DOHH2 (cell line): ENCODE results near the gene PCCA.

Source experiments
- H3F3A ChIP-seq: fragments of 200-600 bp; sonication (generic), shearing (Covaris generic); 2 replicates; pipeline ENCODE4 v1.6.0; 2016; ENCODE audit warnings: antibody characterized with exemption, mild to moderate bottlenecking; ENCODE audit not compliant: control insufficient read depth, insufficient read depth
- H3K27ac ChIP-seq: fragments of 200-600 bp; sonication (generic); 2 replicates; pipeline ENCODE4 v1.5.1; 2014; ENCODE audit warnings: low read depth, mild to moderate bottlenecking, low read length, moderate library complexity
- H3K27me3 ChIP-seq: fragments of 200-600 bp; sonication (generic); 2 replicates; pipeline ENCODE4 v1.6.1; 2014; ENCODE audit warnings: mild to moderate bottlenecking, low read length, mixed read lengths; ENCODE audit not compliant: control insufficient read depth
- H3K36me3 ChIP-seq: fragments of 200-600 bp; sonication (generic); 2 replicates; pipeline ENCODE4 v1.6.1; 2014; ENCODE audit warnings: mild to moderate bottlenecking, low read length, moderate library complexity, mixed read lengths; ENCODE audit not compliant: control insufficient read depth
- H3K4me1 ChIP-seq: fragments of 200-600 bp; sonication (generic); 2 replicates; pipeline ENCODE4 v1.6.1; 2014; ENCODE audit warnings: mild to moderate bottlenecking, low read length, mixed read lengths; ENCODE audit not compliant: control insufficient read depth
- H3K4me2 ChIP-seq: fragments of 200-600 bp; sonication (generic); 2 replicates; pipeline ENCODE4 v1.6.0; 2014; ENCODE audit warnings: mild to moderate bottlenecking, low read length, moderate library complexity
- H3K4me3 ChIP-seq: fragments of 200-600 bp; sonication (generic); 2 replicates; pipeline ENCODE4 v1.5.1; 2014; ENCODE audit warnings: mild to moderate bottlenecking, low read length, mixed read lengths
- H3K79me2 ChIP-seq: fragments of 200-600 bp; sonication (generic); 2 replicates; pipeline ENCODE4 v1.6.1; 2014; ENCODE audit warnings: mild to moderate bottlenecking, low read length, mixed read lengths; ENCODE audit not compliant: control insufficient read depth
- H3K9me2 ChIP-seq: fragments of 200-600 bp; sonication (generic); replicated peaks from 2 replicates; pipeline ENCODE4 v1.6.1; 2014; ENCODE audit warnings: mild to moderate bottlenecking, low read length, mixed read lengths; ENCODE audit not compliant: control insufficient read depth
- H3K9me3 ChIP-seq: fragments of 200-600 bp; sonication (generic); 2 replicates; pipeline ENCODE4 v1.6.1; 2014; ENCODE audit warnings: antibody characterized with exemption, low read length, mixed read lengths; ENCODE audit not compliant: control insufficient read depth, insufficient read depth
- H4K20me1 ChIP-seq: fragments of 200-600 bp; sonication (generic); 2 replicates; pipeline ENCODE4 v1.6.0; 2014; ENCODE audit warnings: low read depth, mild to moderate bottlenecking, antibody characterized with exemption, low read length, moderate library complexity; ENCODE audit not compliant: control insufficient read depth, insufficient read depth
- CTCF ChIP-seq: fragments of 200-600 bp; sonication (generic); IDR thresholded peaks from one replicate; pipeline ENCODE4 v1.5.1; 2014; ENCODE audit warnings: antibody characterized with exemption, mild to moderate bottlenecking, low read depth, low read length; ENCODE audit not compliant: poor library complexity, severe bottlenecking
- EZH2phosphoT487 ChIP-seq: fragments of 200-600 bp; sonication (generic); IDR thresholded peaks from 2 replicates; pipeline ENCODE4 v1.6.1; 2017; ENCODE audit warnings: borderline replicate concordance, mild to moderate bottlenecking, antibody characterized with exemption, low read length, moderate library complexity, mixed read lengths

PCCA gene

GRCh38 chr13:100129605-100130004 lies 40.7 kb downstream of the PCCA start:
- no peaks in the 10 kb centered on the region for H3K36me3 ChIP-seq
- H3K9me3 ChIP-seq, result no peaks in the 10 kb centered on the region
- H4K20me1 ChIP-seq, result no peaks in the 10 kb centered on the region
- H3K4me1 ChIP-seq, result no peaks in the 10 kb centered on the region
- H3K9me2 ChIP-seq, result no peaks in the 10 kb centered on the region
- no peak overlapping the region for H3K27ac ChIP-seq
- no peaks in the 10 kb centered on the region for H3F3A ChIP-seq
- no peak overlapping the region for H3K4me3 ChIP-seq
- no peak overlapping the region for H3K4me2 ChIP-seq
- no peaks in the 10 kb centered on the region for H3K27me3 ChIP-seq
- no peaks in the 10 kb centered on the region for H3K79me2 ChIP-seq
- no peak for TF ChIP-seq CTCF
- no peak for TF ChIP-seq EZH2phosphoT487

GRCh38 chr13:100130092-100130491 lies 41.2 kb downstream of the PCCA start:
- Histone ChIP-seq H3K27me3 (no peaks in the 10 kb centered on the region), H3K4me3 (no peak overlapping the region), H4K20me1 (no peaks in the 10 kb centered on the region), H3K27ac (no peak overlapping the region), H3F3A (no peaks in the 10 kb centered on the region), H3K79me2 (no peaks in the 10 kb centered on the region), H3K4me2 (no peak overlapping the region), H3K9me2 (no peaks in the 10 kb centered on the region), H3K9me3 (no peaks in the 10 kb centered on the region), H3K36me3 (no peaks in the 10 kb centered on the region), H3K4me1 (no peaks in the 10 kb centered on the region)
- no peak for TF ChIP-seq CTCF
- no peak for TF ChIP-seq EZH2phosphoT487

- H3K4me2 ChIP-seq, result no peak overlapping the region
- H3K36me3 ChIP-seq, result no peaks in the 10 kb centered on the region
- no peak overlapping the region for H3K4me3 ChIP-seq
- H3K27me3 ChIP-seq, result no peaks in the 10 kb centered on the region
- no peaks in the 10 kb centered on the region for H3K4me1 ChIP-seq
- H3K9me2 ChIP-seq, result no peaks in the 10 kb centered on the region
- H3K79me2 ChIP-seq, result no peaks in the 10 kb centered on the region
- TF ChIP-seq EZH2phosphoT487 (no peak), CTCF (no peak)
- H3F3A ChIP-seq, result no peaks in the 10 kb centered on the region
- no peaks in the 10 kb centered on the region for H3K9me3 ChIP-seq
- no peaks in the 10 kb centered on the region for H4K20me1 ChIP-seq
- H3K27ac ChIP-seq, result no peak overlapping the region
These were observed 42.1 kb downstream of the PCCA start for GRCh38 chr13:100130930-100131511.
